Measurements from ENCODE around the gene FSTL3. TPM values are rescaled to one million over a fixed set of nuclear protein-coding genes. Genes with fewer than 3 reads are reported as not detected.

Gene FSTL3
- total RNA-seq, 1 experiment from 2014 or later = 6.8 TPM

- Histone ChIP-seq H4K8ac (replicated peaks; ENCODE audit: insufficient read length, low read depth, low read length) (no peak overlapping the region), H2BK15ac (ENCODE audit: low read depth, low read length) (no peak overlapping the region), H4K5ac (ENCODE audit: insufficient read length, low read depth, low read length) (no peak overlapping the region), H3K14ac (ENCODE audit: insufficient read depth, low read length) (no peak overlapping the region), H3K56ac (ENCODE audit: insufficient read length, low read depth, low read length) (no peak overlapping the region), H2BK120ac (ENCODE audit: low read depth, low read length, poor library complexity, severe bottlenecking) (no peak overlapping the region), H2BK12ac (ENCODE audit: insufficient read length, low read depth, low read length) (no peak overlapping the region), H2BK5ac (ENCODE audit: insufficient read length, low read length) (no peak overlapping the region), H3K4ac (ENCODE audit: low read depth, low read length) (no peak overlapping the region), H3K79me1 (ENCODE audit: insufficient read depth, low read depth, low read length, poor library complexity, severe bottlenecking) (no peaks in the 10 kb centered on the region), H2AFZ (ENCODE audit: low read length) (no peak overlapping the region), H3K27me3 (ENCODE audit: insufficient read depth, low read length) (no peaks in the 10 kb centered on the region), H3K9me3 (ENCODE audit: control insufficient read depth, low read depth, low read length) (no peaks in the 10 kb centered on the region), H3K23ac (ENCODE audit: insufficient read length, low read depth, low read length) (no peak overlapping the region), H3K79me2 (ENCODE audit: insufficient read depth, low read length) (no peaks in the 10 kb centered on the region), H3K9ac (ENCODE audit: extremely low read depth, insufficient read length, low read length) (no peak overlapping the region), H3K4me2 (ENCODE audit: insufficient read depth, insufficient read length, low read length) (no peak overlapping the region), H3K4me1 (ENCODE audit: insufficient read depth, low read length) (no peaks in the 10 kb centered on the region), H4K91ac (ENCODE audit: insufficient read length, low read depth, low read length) (no peak overlapping the region), H2BK20ac (ENCODE audit: low read depth, low read length, poor library complexity, severe bottlenecking) (no peak overlapping the region), H2AK5ac (ENCODE audit: insufficient read length, low read length) (no peak overlapping the region), H3T11ph (ENCODE audit: low read length) (no peak overlapping the region), H3K18ac (ENCODE audit: insufficient read length, low read depth, low read length) (no peak overlapping the region), H4K20me1 (ENCODE audit: control insufficient read depth, insufficient read depth, insufficient read length) (no peaks in the 10 kb centered on the region), H3K27ac (ENCODE audit: insufficient read length, low read depth, low read length) (no peak overlapping the region), H3K23me2 (ENCODE audit: insufficient read length, low read depth, low read length, poor library complexity, severe bottlenecking) (no peaks in the 10 kb centered on the region)
- H3K27ac Mint-ChIP-seq = no peak overlapping the region
- WGBS (ENCODE audit: extremely low coverage, insufficient read length, low lambda C conversion rate) = no CpG with 5 or more reads among the region's 3 CpGs
- no peak for TF ChIP-seq CTCF (conservative IDR thresholded peaks at IDR 0.05)
- H3K4me3 Mint-ChIP-seq = no peak overlapping the region
- peaks cover 4 to 8% of the 10 kb centered on the region in 2 experiments; a peak in 4 of 5 replicates for H3K9me3 Mint-ChIP-seq
- H3K36me3 Mint-ChIP-seq (ENCODE audit: insufficient read depth in 1 of 3, low read depth in 3 of 3) = peaks cover 6 to 9% (median 8%) of the 10 kb centered on the region in 3 experiments; a peak in 6 of 7 replicates
- peaks cover 3% of the 10 kb centered on the region for H3K27me3 Mint-ChIP-seq (ENCODE audit: low read depth)
- H3K4me1 Mint-ChIP-seq = peaks cover 18 to 19% of the 10 kb centered on the region in 2 experiments
- DNase-seq = no peak
Measured at GRCh38 chr19:715347-715746, 39.2 kb downstream of the FSTL3 start.

Measured in H9 (cell line).